SK-N-SH (cell line): ENCODE results near the gene DLEC1. TPM values are rescaled to one million over a fixed set of nuclear protein-coding genes. Genes with fewer than 3 reads are reported as not detected.

Experiments
- CTCF ChIA-PET: fragments of 300-600, 350-600 bp; formaldehyde crosslinking; extraction: SDS; loops from one replicate; lab custom pipeline; 2021; lab: Yijun Ruan, JAX
- POLR2A ChIA-PET: fragments of 350-600 bp; sonication (Branson Sonifier 250); formaldehyde crosslinking; extraction: SDS; loops from one replicate; lab custom pipeline; 2020; ENCODE audit warnings: antibody characterized with exemption, inconsistent platforms; lab: Yijun Ruan, JAX
- DNase-seq: peaks from one replicate; pipeline ENCODE4 v3.0.0; 2012
- H2AFZ ChIP-seq: fragments of 200-600 bp; sonication (generic); 2 replicates; pipeline ENCODE4 v1.8.1; 2016; ENCODE audit warnings: antibody characterized with exemption, mild to moderate bottlenecking, low read depth
- H3F3A ChIP-seq: fragments of 200-600 bp; sonication (generic); replicated peaks from 2 replicates; pipeline ENCODE3; 2016; ENCODE audit warnings: antibody characterized with exemption, mild to moderate bottlenecking; ENCODE audit not compliant: insufficient read depth
- H3K27ac ChIP-seq, 2 experiments: fragments of 200-500 bp in 1 of 2; fragments of 200-600 bp in 1 of 2; sonication (Bioruptor generic) in 1 of 2; sonication (generic), shearing (Covaris generic) in 1 of 2; 2 replicates each; pipeline versions ENCODE4 v1.5.1 to v1.6.1; 2014 to 2016; ENCODE audit warnings: low read depth in 2 of 2, inconsistent platforms in 1 of 2, low read length in 1 of 2, mild to moderate bottlenecking in 1 of 2, mixed read lengths in 1 of 2
- H3K27me3 ChIP-seq: fragments of 200-600 bp; sonication (generic), shearing (Covaris generic); 2 replicates; pipeline ENCODE4 v1.6.1; 2016; ENCODE audit warnings: mixed run types; ENCODE audit not compliant: insufficient read depth
- H3K36me3 ChIP-seq, 2 experiments: fragments of 200-500 bp in 1 of 2; fragments of 200-600 bp in 1 of 2; sonication (Bioruptor generic) in 1 of 2; sonication (generic) in 1 of 2; replicated peaks in 1 of 2; 2 replicates each; pipeline versions ENCODE3 to v1.5.1; 2014 to 2016; ENCODE audit warnings: low read length in 1 of 2, mild to moderate bottlenecking in 1 of 2; ENCODE audit not compliant: insufficient read depth in 2 of 2, control insufficient read depth in 1 of 2
- H3K4me1 ChIP-seq, 2 experiments: fragments of 200-500 bp in 1 of 2; fragments of 200-600 bp in 1 of 2; sonication (Bioruptor generic) in 1 of 2; sonication (generic), shearing (Covaris generic) in 1 of 2; 2 replicates each; pipeline versions ENCODE4 v1.5.1 to v1.6.1; 2014 to 2016; ENCODE audit warnings: low read depth in 1 of 2, low read length in 1 of 2, mixed run types in 1 of 2; ENCODE audit not compliant: insufficient read depth in 2 of 2, control insufficient read depth in 1 of 2
- H3K4me2 ChIP-seq: fragments of 200-600 bp; sonication (generic), shearing (Covaris generic); 2 replicates; pipeline ENCODE4 v1.6.1; 2017; ENCODE audit warnings: mixed run types
- H3K4me3 ChIP-seq, 2 experiments: fragments of 200-500 bp in 1 of 2; fragments of 200-600 bp in 1 of 2; sonication (Bioruptor generic) in 1 of 2; sonication (generic), shearing (Covaris generic) in 1 of 2; 2 replicates each; pipeline versions ENCODE4 v1.5.1 to v1.8.1; 2014 to 2016; ENCODE audit warnings: low read depth in 2 of 2, inconsistent platforms in 1 of 2, low read length in 1 of 2, mild to moderate bottlenecking in 1 of 2, mixed read lengths in 1 of 2, moderate library complexity in 1 of 2
- H3K79me2 ChIP-seq: fragments of 200-600 bp; sonication (generic); 2 replicates; pipeline ENCODE4 v1.8.1; 2017; ENCODE audit warnings: mild to moderate bottlenecking; ENCODE audit not compliant: insufficient read depth
- H3K9ac ChIP-seq: fragments of 200-600 bp; sonication (generic); 2 replicates; pipeline ENCODE4 v1.6.1; 2017; ENCODE audit warnings: mixed run types
- H3K9me2 ChIP-seq: fragments of 200-600 bp; sonication (generic); 2 replicates; pipeline ENCODE4 v1.6.1; 2017; ENCODE audit warnings: mixed run types
- H3K9me3 ChIP-seq: fragments of 200-600 bp; sonication (generic); 2 replicates; pipeline ENCODE4 v1.6.1; 2017; ENCODE audit warnings: mixed run types, mild to moderate bottlenecking, moderate library complexity
- H4K20me1 ChIP-seq: fragments of 200-600 bp; sonication (generic); 2 replicates; pipeline ENCODE4 v1.6.1; 2017; ENCODE audit warnings: mild to moderate bottlenecking, mixed run types; ENCODE audit not compliant: insufficient read depth
- ELF1 ChIP-seq: IDR thresholded peaks from 2 replicates; pipeline ENCODE4 v1.4.0; 2012
- EP300 ChIP-seq, 2 experiments: IDR thresholded peaks; 2 replicates each; pipeline versions ENCODE4 v1.4.0 to v1.6.1; 2012; ENCODE audit warnings: borderline replicate concordance in 1 of 2, low read depth in 1 of 2, low read length in 1 of 2
- GABPA ChIP-seq: IDR thresholded peaks from 2 replicates; pipeline ENCODE4 v1.4.0; 2012; ENCODE audit warnings: low read depth, mild to moderate bottlenecking
- MEF2A ChIP-seq: IDR thresholded peaks from 2 replicates; pipeline ENCODE4 v1.4.0; 2012; ENCODE audit warnings: low read depth, borderline replicate concordance
- RCOR1 ChIP-seq: fragments of 150-350 bp; IDR thresholded peaks from 2 replicates; pipeline ENCODE4 v1.6.1; 2017; ENCODE audit warnings: antibody characterized with exemption, low read length
- RFX5 ChIP-seq: IDR thresholded peaks from 2 replicates; pipeline ENCODE4 v1.6.1; 2012; ENCODE audit warnings: mild to moderate bottlenecking, improper control_type of control experiment, low read length
- TCF12 ChIP-seq: IDR thresholded peaks from 2 replicates; pipeline ENCODE4 v1.4.0; 2012
- YY1 ChIP-seq: IDR thresholded peaks from 2 replicates; pipeline ENCODE4 v1.4.0; 2012; ENCODE audit warnings: low read depth, mild to moderate bottlenecking
- WGBS: methylation state at CpG from one replicate; pipeline ENCODE4 v1.1.6; 2017; ENCODE audit warnings: low lambda C conversion rate; 5-methylcytosine and 5-hydroxymethylcytosine counted together
- polyA plus RNA-seq, 3 experiments: library from polyadenylated mRNA; depleted of rRNA; stranded (reverse); fragments of >200 nt; gene quantifications; 2 replicates each; pipeline ENCODE4 v1.2.3, GENCODE V29; 2012
- TF ChIP-seq, protein P1 (sequence below): fragments of 150-350 bp; IDR thresholded peaks from 2 replicates; pipeline ENCODE4 v1.6.1; 2016; ENCODE audit warnings: mild to moderate bottlenecking, low read depth, low read length
- TF ChIP-seq, protein P2 (sequence below): IDR thresholded peaks from 2 replicates; pipeline ENCODE4 v1.6.1; 2012; ENCODE audit warnings: mild to moderate bottlenecking, low read depth, low read length, moderate library complexity

Gene DLEC1
- polyA plus RNA-seq, 1 of the 3 experiments (the other 2 are of a cell fraction), result 0.02 TPM

DNA sequence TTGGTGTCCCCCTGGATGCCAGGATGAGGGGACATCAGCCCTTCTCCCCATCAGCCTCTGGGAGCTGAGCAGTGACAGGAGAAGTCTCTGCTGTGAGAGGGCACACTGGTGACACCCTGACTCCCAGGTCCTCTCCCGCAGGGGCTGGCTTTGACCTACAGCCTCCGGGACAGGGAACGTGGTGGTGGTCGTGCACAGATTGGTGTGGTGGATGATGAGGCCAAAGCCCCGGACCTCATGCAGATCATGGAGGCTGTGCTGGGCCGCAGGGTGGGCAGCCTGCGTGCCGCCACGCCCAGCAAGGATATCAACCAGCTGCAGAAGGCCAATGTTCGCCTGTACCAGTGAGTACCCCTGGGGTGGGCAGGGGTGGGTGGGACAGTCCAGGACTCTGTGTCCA, 41.7 kb upstream of the DLEC1 start:
- H4K20me1 ChIP-seq, result no peaks in the 10 kb centered on the region
- CTCF ChIA-PET, result interaction anchor here (0.6 to 2.4 kb wide), 32 partner anchors 9 to 483 kb away, joined by 3 to 17 read pairs (median 4); no protein-coding TSS in a partner anchor
- no peaks in the 10 kb centered on the region for H3K79me2 ChIP-seq
- POLR2A ChIA-PET, result interaction anchor here (0.6 to 1.1 kb wide), 2 partner anchors 139 to 406 kb away, joined by 3 read pairs; partner anchors contain the start of gene ACAA1
- H3K36me3 ChIP-seq, result peaks cover 0 to 3% of the 10 kb centered on the region in 2 experiments
- H3K4me1 ChIP-seq, result peaks cover 5 to 19% of the 10 kb centered on the region in 2 experiments; a peak in 3 of 4 replicates
- H3K27ac ChIP-seq, result no peak overlapping the region
- no peak for DNase-seq
- peaks cover 4% of the 10 kb centered on the region for H3F3A ChIP-seq
- H2AFZ ChIP-seq, result no peak overlapping the region
- no peak overlapping the region for H3K4me3 ChIP-seq
- H3K4me2 ChIP-seq, result no peak overlapping the region
- WGBS, result no CpG with 5 or more reads among the region's 10 CpGs
- no peaks in the 10 kb centered on the region for H3K9me3 ChIP-seq
- no peaks in the 10 kb centered on the region for H3K9me2 ChIP-seq
- H3K9ac ChIP-seq, result no peak overlapping the region
- TF ChIP-seq EP300 (IDR thresholded peaks at IDR 0.05; ENCODE audit: borderline replicate concordance in 1 of 2, low read depth in 1 of 2, low read length in 1 of 2) (no peak), YY1 (no peak), RFX5 (no peak)
- TF ChIP-seq, protein P1, sequence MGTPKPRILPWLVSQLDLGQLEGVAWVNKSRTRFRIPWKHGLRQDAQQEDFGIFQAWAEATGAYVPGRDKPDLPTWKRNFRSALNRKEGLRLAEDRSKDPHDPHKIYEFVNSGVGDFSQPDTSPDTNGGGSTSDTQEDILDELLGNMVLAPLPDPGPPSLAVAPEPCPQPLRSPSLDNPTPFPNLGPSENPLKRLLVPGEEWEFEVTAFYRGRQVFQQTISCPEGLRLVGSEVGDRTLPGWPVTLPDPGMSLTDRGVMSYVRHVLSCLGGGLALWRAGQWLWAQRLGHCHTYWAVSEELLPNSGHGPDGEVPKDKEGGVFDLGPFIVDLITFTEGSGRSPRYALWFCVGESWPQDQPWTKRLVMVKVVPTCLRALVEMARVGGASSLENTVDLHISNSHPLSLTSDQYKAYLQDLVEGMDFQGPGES, result no peak
- H3K27me3 ChIP-seq, result no peaks in the 10 kb centered on the region

DNA sequence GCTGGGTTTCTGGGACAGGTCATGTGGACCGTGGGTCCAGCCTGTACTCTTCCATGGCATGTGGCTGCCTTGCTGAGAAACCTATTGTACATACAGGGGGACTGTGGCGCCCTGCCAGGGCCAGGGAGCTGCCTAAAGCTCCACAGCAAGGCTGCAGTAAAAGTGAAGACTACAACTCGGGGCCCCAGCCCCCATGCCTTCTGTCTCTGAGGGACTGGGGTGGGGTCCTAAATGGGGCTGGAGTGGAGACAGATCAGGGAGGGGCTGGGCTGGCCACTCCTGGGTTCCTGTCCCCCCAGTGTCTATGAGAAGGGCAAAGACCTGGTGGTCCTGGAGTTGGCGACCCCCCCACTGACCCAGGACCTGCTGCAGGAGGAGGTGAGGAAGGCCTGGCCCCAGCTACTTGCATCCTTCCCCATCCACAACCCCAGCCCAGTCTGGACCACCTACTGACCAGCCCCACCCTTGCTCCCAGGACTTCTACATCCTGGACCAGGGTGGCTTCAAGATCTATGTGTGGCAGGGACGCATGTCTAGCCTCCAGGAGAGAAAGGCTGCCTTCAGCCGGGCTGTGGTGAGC, 41.1 kb upstream of the DLEC1 start:
- H3F3A ChIP-seq, result peaks cover 4% of the 10 kb centered on the region
- H3K79me2 ChIP-seq, result no peaks in the 10 kb centered on the region
- H3K27ac ChIP-seq, result no peak overlapping the region
- no peaks in the 10 kb centered on the region for H3K27me3 ChIP-seq
- CTCF ChIA-PET, result interaction anchor here (1.0 to 2.4 kb wide), 11 partner anchors 8 to 183 kb away, joined by 3 to 17 read pairs (median 8); no protein-coding TSS in a partner anchor
- H2AFZ ChIP-seq, result no peak overlapping the region; the same call in 1 of the 2 replicates
- no peak overlapping the region for H3K4me3 ChIP-seq
- no peak overlapping the region for H3K9ac ChIP-seq
- POLR2A ChIA-PET, result no interaction called here
- peaks cover 5 to 19% of the 10 kb centered on the region in 2 experiments; a peak in 3 of 4 replicates for H3K4me1 ChIP-seq
- H3K9me3 ChIP-seq, result no peaks in the 10 kb centered on the region
- peaks cover 0 to 3% of the 10 kb centered on the region in 2 experiments for H3K36me3 ChIP-seq
- DNase-seq, result no peak
- TF ChIP-seq, protein P1, result no peak
- TF ChIP-seq MEF2A (no peak), EP300 (IDR thresholded peaks at IDR 0.05; ENCODE audit: borderline replicate concordance in 1 of 2, low read depth in 1 of 2, low read length in 1 of 2) (no peak), ELF1 (no peak), TCF12 (no peak), GABPA (no peak), RCOR1 (no peak)
- TF ChIP-seq, protein P2, sequence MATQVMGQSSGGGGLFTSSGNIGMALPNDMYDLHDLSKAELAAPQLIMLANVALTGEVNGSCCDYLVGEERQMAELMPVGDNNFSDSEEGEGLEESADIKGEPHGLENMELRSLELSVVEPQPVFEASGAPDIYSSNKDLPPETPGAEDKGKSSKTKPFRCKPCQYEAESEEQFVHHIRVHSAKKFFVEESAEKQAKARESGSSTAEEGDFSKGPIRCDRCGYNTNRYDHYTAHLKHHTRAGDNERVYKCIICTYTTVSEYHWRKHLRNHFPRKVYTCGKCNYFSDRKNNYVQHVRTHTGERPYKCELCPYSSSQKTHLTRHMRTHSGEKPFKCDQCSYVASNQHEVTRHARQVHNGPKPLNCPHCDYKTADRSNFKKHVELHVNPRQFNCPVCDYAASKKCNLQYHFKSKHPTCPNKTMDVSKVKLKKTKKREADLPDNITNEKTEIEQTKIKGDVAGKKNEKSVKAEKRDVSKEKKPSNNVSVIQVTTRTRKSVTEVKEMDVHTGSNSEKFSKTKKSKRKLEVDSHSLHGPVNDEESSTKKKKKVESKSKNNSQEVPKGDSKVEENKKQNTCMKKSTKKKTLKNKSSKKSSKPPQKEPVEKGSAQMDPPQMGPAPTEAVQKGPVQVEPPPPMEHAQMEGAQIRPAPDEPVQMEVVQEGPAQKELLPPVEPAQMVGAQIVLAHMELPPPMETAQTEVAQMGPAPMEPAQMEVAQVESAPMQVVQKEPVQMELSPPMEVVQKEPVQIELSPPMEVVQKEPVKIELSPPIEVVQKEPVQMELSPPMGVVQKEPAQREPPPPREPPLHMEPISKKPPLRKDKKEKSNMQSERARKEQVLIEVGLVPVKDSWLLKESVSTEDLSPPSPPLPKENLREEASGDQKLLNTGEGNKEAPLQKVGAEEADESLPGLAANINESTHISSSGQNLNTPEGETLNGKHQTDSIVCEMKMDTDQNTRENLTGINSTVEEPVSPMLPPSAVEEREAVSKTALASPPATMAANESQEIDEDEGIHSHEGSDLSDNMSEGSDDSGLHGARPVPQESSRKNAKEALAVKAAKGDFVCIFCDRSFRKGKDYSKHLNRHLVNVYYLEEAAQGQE, result no peak
- H4K20me1 ChIP-seq, result no peaks in the 10 kb centered on the region
- WGBS, result 89% methylated on average over 3 of the region's 6 CpGs
- no peaks in the 10 kb centered on the region for H3K9me2 ChIP-seq
- no peak overlapping the region for H3K4me2 ChIP-seq
